Keratinocyte (primary cell): ENCODE measurements around the gene HMCN2.

Experiments
- CTCF ChIP-seq, 3 experiments: IDR thresholded peaks in 1 of 3; conservative IDR thresholded peaks in 1 of 3; optimal IDR thresholded peaks in 1 of 3; 2 replicates in 2 of 3; 3 replicates in 1 of 3; pipeline versions ENCODE3 to v1.5.1; 2011; ENCODE audit warnings: low read length in 3 of 3, mild to moderate bottlenecking in 3 of 3, moderate library complexity in 2 of 3, control low read depth in 1 of 3, inconsistent platforms in 1 of 3; ENCODE audit not compliant: insufficient read depth in 2 of 3; ENCODE audit errors: extremely low read depth in 1 of 3
- EZH2 ChIP-seq: IDR thresholded peaks from one replicate; pipeline ENCODE4 v1.6.1; 2012; ENCODE audit warnings: inconsistent platforms, mild to moderate bottlenecking, low read length, moderate library complexity

- no peak for TF ChIP-seq CTCF (optimal IDR thresholded peaks at IDR 0.05 in 1 of 3, IDR thresholded peaks at IDR 0.05 in 1 of 3, conservative IDR thresholded peaks at IDR 0.05 in 1 of 3; ENCODE audit: extremely low read depth in 1 of 3, insufficient read depth in 2 of 3, low read length in 3 of 3)
- no peak for TF ChIP-seq EZH2
These were observed 143.7 kb downstream of the HMCN2 start for GRCh38 chr9:130409246-130409645.
